ENCODE measurements around the gene ANAPC5.
"Not testable (repeated sequence)": the region's sequence is repeated elsewhere in the genome, so short reads cannot be mapped to it uniquely, and the experiment has no call there.

Gene ANAPC5

DNA sequence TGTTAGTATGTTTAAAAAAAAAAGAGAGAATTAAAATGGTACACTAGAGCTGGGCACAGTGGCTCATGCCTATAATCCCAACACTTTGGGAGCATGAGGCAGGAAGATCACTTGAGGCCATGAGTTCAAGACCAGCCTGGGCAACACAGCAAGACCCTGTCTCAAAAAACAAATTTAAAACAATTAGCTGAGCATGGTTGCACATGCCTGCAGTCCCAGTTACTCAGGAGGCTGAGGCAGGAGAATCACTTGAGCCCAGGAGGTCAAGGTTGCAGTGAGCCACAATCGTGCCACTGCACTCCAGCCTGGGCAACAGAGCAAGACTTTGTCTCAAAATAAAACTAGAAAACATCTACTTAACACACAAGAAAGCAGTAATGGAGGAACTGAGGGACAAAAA, 42.0 kb downstream of the ANAPC5 start:
- not testable (repeated sequence) for DNase-seq (ENCODE audit: low read depth)

DNA sequence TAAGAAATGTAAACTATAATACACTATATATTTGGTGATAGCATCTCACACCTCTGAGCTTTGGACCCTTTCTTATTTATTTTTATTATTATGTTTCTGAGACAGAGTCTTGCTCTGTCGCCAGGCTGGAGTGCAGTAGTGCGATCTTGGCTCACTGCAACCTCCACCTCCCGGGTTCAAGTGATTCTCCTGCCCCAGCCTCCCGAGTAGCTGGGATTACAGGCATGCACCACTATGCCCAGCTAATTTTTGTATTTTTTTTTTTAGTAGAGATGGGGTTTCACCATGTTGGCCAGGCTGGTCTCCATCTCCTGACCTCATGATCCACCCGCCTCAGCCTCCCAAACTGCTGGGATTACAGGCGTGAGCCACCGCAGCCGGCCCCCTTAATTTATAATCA, 44.8 kb downstream of the ANAPC5 start:
- DNase-seq (ENCODE audit: low read depth): not testable (repeated sequence)

DNA sequence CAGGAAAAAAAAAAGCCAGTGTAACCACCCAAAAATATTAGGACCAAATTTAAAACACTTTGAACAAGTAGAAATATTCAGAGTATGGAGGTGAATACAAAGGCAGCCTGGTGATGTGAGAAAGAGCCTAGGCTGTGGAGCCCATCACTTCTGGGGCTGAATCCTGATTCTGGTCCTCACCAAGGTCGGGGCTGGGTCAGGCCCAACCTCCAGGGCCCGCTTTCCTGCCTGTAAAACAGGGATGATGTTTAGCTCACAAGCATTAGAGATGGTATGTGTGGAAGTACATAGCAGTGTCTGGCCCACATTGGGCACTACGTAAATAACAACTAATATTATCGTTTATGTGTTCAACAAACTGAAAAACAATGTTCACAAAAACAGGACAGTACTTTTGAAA, 47.9 kb downstream of the ANAPC5 start:
- DNase-seq (ENCODE audit: low read depth): no peak

DNA sequence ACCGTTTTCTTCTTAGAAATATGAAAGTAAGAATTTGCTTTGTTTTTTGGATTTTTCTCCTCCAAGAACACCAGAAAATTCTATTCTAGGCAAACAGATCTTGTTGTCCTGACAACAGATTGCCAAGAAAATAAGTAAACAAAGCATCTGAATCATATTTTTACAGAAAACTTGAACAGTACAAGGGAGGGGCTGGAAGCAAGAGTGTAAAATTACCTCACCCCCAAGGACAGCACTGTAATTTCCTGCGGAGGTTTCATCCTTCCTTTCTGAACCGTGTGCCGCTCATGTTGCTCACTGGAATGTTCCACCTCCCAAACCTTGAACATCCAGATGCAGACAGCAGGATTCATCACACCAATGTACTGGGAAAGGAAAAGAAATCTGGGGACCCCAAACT, 50.3 kb downstream of the ANAPC5 start:
- DNase-seq (ENCODE audit: low read depth): no peak

DNA sequence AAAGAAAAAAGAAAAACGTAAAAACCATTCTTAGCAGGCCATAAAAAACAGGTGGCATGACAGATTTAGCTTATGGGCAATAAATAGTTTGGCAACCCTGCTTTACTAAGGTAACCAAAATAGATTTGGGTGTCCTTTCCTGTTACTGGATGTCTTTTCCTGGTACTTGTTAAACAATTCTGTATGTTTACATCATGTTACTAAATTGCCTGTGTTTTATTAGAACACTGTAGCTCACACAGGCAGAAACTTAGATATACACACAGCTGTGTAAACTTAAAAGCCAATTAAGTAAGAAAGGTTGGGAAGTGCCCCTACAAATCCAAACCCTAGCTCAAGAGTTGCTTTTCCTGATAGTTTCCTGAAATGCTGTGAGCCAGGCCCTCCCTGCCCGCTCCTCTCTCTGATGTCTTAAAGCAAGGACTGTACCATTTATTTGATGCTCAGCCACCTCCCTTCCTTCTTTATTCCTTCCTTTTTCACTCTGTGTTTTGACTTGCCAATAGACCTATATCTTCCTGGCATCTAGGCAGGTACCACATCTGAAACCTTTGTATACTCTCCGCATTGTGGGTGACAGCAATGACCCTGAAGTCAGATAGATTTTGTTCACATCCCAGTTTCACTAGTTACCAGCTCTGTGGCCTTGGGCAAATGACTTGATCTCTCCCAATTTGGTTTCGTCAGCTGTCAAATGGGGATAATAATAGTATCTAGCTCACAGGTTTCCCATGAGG, 52.0 kb downstream of the ANAPC5 start:
- no peak for DNase-seq (ENCODE audit: low read depth)

DNA sequence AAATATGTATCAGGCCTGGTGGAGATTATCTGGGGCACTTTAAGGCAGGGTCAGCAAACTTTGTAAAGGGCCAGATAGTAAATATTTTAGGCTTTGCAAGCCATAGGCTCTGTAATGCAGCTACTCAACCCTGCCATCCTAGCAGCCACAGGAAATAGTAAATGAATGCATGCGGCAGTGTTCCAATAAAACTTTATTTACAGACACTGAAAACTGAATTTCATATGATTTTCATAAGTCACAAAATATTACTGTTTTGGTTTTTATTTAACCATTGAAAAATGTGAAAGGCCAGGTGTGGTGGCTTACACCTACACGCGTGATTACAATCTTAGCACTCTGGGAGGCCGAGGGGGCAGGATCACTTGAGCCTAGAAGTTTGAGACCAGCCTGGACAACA, 52.5 kb downstream of the ANAPC5 start:
- DNase-seq (ENCODE audit: low read depth): no peak

DNA sequence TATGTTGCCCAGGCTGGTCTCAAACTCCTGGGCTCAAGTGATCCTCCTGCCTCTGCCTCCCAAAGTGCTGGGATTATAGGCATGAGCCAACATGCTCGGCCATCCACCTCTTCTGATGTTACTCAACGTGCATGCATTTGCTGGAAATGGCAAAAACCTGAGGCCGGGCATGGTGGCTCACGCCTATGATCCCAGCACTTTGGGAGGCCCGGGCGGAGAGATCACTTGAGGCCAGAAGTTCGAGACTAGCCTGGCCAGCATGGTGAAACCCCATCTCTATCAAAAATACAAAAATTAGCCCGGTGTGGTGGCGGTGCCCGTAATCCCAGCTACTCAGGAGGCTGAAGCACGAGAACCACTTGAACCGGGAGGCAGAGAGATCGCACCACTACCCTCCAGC, 53.8 kb downstream of the ANAPC5 start:
- not testable (repeated sequence) for DNase-seq (ENCODE audit: low read depth)

DNA sequence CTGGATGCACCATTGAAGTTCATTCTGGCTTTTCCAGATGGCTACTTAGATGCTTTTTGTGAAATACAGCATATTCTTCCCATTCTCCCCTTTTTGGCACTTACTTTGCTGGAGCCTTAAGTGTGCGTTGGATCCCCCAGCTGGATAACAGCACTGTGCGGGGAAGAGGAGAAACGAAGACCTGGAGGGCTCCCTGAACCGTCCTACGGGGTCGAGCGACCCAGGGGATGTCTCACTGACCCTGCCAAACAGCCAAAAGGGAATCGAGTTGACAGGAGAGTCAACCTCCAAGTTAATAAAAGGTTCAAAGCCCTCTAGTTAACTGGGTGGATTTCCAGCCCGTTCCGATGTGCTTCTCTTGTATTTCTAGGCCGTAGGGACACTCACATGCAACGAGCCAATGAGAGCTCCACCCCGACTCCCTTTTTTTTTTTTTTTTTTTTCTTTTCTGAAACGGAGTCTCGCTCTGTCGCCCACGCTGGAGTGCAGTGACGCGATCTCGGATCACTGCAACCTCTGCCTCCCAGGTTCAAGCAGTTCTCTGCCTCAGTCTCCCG, 54.7 kb downstream of the ANAPC5 start:
- no peak for DNase-seq (ENCODE audit: low read depth)

DNA sequence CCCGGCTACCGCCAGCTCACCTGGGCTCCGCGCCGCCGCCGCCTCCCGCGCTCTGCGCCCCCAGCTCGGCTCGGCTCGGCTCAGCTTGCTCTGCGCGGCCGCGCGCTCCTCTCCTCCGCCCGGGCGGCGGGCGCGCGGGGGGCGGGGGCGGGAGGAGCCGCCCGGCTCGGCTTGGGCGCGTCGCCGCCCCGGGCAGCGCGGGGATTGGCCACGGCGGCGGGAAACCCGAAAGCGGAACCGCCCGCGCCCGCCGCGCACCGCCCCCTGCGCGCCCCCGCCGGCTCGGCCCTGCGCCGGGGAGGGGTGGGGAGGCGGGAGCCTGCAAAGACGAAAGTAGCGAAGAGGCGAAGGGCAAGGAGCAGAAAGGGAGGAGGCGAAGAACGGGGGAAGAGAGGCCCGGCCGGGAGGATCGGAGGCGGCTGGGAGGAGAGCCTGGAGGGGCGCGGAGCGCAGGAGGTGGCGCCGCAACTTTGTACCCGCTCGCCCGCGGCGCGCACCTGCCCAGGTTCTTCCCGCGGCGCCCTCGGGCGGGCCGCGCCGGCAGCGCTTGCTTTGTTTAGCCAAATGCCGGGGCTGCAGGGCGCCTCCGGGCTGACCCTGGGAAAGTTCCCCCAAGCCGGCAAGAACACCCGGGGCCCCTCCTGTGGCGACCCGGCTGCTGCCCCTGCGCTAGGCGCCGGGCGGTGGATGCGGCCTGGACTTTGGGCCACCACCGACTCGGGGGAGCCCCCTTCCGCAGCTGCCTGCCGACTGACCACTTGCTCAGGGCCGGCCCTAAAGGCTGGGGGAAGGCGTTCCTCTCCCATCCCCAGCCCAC, 55.4 kb downstream of the ANAPC5 start, which contains the start of gene CAMKK2:
Gene CAMKK2 (minus strand): TSS at position 92 of the 817 bp plus-strand sequence. CDS start 22,183 bp downstream, outside the sequence.
- DNase-seq (ENCODE audit: low read depth): peak; percentile 60

DNA sequence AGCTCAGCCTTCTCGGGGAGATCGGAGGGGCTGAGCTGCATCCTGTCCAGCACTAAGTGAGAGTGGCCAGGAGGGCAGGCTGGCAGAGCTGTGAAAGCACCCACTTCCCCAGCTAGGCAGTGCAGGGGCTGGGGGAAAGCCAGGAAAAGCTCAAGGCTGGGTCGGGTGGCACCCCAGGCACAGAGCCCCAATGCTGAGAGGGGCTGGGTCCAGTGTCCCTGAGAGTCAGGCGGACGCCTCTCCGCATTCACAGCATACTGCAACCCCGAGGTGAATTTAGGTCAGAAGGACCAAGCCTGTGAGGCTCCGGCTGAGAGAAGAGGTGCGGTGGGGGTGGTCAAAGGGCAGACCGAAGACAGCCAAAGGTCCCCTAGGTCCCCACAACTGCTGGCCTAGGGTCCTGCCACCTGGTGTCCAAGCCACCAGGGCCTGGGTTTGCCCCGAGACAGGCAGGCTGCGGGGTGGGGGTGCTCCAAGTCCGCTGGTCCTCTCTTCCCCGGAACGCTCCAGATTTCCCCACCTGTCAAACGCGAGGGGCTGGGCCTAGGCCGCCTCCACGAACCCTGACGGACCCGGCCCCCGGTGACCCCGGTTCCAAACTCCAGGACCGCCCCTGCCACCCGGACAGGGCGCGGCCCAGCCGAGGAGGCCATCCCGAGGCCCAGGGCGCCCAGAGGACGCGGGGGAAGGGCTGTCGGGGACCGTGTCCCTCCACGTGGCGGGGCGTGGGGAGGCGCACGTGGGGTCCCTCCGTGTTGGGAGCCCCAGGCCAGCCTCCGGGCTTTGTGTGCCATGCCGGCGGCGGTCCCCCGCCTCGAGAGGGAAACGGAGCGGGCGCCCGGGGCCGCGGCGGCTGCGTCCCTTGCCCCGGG, 56.2 kb downstream of the ANAPC5 start:
- no peak for DNase-seq (ENCODE audit: low read depth)

DNA sequence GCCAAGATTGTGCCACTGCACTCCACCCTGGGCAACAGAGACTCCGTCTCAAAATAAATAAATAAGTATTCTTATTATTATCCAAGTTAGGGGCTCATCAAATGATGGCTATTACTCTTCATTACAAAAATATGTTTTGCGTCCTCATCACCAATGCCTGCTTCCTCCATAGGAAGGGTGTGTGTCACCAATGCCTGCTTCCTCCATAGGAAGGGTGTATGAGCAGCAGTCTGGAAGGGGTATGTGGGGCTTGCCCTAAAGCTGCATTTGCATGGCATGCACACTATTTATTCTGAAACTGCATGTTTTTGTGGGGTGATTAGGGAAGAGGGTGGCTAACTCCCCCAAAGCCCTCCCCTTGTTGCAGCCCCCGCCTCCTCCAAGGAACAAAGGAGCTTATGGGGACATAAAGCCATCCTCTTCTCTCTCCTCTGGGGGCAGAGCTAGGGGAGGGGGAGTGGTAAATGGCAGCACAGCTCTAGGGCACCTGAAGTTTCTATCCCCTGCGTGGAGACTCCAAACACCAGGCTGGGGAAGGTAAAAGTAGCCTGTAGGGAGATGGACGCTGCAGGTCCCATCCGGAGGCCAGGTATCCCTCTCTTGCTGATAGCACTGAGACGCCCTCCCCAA, 57.0 kb downstream of the ANAPC5 start:
- DNase-seq (ENCODE audit: low read depth): no peak

DNA sequence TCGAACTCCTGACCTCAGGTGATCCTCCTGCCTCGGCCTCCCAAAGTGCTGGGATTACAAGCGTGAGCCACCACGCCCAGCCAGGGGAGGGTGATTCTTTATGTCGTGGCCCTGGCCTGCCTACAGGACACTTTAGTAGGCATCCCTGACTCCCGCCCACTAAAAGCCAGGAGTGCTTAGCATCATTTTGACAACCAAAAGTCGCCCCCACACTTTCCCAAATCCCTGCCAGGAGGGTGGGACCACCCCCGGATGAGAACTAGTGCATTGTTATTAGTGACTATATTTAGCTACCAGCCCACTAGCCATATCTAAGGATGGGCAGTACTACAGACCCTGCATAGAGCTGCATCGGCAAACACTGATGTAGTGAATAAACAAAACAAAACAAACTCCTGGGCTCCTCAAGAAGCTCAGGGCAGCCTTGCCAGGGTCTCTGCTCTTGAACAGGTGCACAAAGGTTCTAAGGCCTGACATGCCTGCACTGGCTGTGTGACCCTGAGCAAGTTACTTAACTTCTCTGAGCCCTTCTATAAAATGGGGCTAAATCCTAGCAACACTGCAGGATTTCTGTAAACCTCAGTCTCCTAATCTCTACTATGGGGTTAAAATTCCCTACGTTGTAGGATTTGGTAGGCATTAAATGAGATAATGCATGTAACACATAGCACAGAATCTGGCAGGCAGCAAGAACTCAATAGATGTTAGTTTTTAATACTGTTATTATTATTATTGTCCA, 57.9 kb downstream of the ANAPC5 start:
- DNase-seq (ENCODE audit: low read depth): no peak

DNA sequence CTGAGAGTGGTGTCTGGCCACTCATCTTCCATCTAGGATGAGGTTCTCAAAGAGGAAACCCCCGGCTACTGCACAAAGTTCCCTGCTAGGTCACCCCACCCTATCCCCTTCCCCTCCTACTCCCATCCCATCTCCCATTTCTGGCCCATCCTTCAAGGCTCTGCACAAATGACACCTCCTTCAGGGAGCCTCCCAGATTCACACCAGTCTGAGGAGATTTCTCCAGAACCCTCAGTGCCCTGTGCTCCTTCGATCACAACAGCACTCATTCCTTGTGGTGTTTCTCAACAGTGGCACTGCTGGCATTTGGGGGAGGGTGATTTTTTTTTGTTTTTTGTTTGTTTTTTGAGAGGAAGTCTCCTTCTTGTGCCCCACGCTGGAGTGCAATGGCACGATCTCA, 58.6 kb downstream of the ANAPC5 start:
- DNase-seq (ENCODE audit: low read depth): no peak

DNA sequence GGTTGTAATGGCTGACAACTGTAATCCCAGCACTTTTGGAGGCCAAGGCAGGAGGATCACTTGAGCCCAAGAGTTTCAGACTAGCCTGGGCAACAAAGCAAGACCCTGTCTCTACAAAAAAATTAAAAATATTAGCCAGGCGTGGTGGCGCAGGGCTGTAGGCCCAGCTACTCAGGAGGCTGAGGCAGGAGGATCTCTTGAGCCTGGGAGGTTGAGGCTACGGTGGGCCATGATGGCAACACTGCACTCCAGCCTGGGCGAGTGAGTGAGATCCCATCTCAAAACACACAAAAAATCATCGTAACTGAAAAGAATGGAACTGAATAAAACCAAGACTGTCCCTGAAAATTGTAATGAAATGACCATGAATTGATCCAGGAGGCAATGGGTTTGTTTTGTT, 61.8 kb downstream of the ANAPC5 start:
- DNase-seq (ENCODE audit: low read depth): no peak

DNA sequence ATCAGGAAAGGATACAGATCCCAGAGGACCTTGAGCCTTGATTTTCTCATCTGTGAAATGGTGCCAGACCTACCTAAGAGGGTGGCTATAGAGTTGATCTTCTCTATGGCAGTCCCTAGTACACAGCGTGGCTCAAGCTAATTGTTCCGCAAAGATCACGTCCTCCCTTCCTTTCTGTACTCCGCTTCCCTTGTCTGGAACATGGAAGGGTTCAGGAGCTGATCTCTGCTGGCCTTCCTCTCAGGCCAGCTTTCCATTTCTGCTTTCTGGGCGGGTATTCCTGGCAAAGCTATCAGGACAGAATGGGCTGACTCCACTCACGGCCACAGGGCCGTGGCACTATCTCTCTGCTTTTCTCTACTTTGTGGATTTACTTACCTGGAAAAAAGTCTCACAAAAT, 62.2 kb downstream of the ANAPC5 start:
- no peak for DNase-seq (ENCODE audit: low read depth)

DNA sequence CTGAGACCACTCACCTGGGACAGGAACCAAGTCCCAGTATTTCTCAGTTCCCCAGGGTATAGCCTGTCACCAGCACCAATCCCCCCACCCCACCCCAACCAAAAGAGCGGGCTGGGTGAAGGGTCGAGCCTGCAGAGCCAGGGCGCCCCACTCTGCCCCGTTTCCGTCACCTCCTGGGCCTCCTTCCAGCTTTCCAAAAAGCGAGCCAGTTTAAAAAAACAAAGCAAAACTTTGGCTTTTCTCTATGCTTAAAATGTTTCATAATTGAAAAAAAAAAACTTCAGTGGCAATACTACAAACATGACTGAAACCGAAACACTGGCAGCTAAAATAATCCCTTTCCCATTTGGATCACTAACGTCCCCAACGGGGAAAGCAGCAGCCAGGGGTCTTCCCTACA, 63.2 kb downstream of the ANAPC5 start:
- no peak for DNase-seq (ENCODE audit: low read depth)

DNA sequence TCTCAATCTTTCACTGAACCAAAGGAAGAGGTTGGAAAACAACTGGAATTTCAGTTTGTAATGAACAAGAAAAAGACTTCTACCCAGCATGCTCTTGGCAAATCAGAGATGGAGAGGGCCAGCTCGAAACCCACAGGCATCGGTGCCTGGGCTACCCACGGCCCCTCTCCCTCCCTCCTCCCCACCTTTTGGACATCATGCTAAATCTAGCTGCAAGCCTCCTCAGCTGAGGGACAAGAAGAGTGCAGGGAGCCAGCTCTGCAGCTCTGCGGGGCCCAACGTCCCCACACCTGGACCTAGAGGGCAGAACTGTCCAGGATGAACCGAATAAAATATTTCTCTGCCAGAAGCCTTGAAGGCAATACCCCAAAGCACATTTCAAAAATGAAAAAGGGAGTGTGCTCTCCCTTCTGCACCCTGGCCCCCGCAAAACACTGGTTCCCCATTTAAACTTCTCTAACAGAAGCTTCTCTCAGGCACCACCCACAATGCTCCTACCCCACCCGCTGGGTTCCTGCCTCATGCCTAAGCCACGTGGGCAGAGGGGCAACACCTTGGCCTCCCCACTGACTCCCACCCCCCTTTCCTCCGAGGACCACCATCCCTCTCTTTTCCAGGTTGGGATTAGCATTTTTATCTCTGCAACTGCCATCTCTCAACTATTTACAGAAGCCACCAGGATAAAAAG, 63.9 kb downstream of the ANAPC5 start:
- no peak for DNase-seq (ENCODE audit: low read depth)

DNA sequence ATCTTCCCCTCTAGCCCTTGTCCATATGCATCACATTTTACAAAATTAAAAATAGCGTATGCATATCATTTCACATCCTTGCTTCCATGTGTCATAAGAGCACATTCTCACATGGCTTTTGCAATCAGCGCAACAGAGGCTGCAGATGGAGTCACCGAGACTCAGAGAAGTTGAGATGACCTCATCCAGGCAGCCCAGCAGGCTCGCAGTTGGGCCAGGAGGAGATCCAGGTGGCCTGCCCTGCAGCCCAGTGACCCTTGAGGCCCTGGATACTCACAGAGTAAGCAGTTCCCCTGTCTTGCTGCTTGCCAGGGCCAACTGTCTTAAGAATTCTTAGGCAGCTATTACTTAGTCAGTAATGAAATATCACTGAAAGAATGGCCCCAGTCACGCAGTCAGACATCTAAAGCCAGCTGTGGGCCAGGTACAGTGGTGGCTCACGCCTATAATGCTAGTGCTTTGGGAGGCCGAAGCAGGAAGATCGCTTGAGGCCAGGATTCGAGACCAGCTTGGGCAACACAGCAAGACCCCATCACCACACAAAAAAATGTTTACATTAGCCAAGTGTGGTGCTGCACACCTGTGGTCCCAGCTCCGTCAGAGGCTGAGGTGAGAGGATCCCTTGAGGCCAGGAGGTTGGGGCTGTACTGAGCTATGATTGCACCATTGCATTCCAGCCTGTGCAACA, 64.8 kb downstream of the ANAPC5 start:
- no peak for DNase-seq (ENCODE audit: low read depth)

DNA sequence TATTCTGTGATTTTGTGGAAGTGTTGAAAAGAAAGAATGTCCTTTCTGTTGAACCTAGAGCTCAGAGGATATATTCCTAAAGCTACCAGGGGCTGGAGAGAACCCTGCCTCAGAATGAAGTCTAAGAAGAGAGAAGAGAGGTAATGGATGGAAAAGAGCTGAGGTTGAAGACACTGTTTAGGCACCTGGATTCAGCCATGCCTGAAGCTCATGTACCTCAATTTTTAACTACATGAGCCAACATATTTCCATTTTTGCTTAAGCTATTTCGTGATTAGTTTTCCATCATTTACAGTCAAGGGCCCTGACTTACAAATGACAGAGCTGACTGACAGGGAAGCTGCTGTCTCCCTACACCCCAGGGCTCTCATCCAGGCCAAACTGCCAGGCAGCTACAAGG, 66.4 kb downstream of the ANAPC5 start:
- no peak for DNase-seq (ENCODE audit: low read depth)
